ENCODE data around the gene SKIC2. TPM values are rescaled to one million over a fixed set of nuclear protein-coding genes. Genes with fewer than 3 reads are reported as not detected.

The SKIC2 gene
- total and polyA plus RNA-seq, 2 donors = 25.4 to 110 TPM

GRCh38 chr6:31948753-31949413, 10.1 kb upstream of the SKIC2 start:
- H3K4me1 ChIP-seq (ENCODE audit: control insufficient read depth in 2 of 2, insufficient read depth in 2 of 2, low read length in 2 of 2) = peaks cover 0 to 18% of the 10 kb centered on the region in 2 donors
- no peaks in the 10 kb centered on the region for H3K9me3 ChIP-seq (ENCODE audit: control insufficient read depth in 2 of 2, insufficient read depth in 1 of 2, low read length in 1 of 2)
- DNase-seq (ENCODE audit: low read depth in 6 of 9, low spot score in 9 of 9) = no peak
- H3K36me3 ChIP-seq (ENCODE audit: control insufficient read depth in 2 of 2, insufficient read depth in 2 of 2, low read length in 1 of 2) = peaks cover 25 to 31% of the 10 kb centered on the region in 2 donors
- peaks cover 0 to 24% of the 10 kb centered on the region in 2 donors for H3K27me3 ChIP-seq (ENCODE audit: control insufficient read depth in 2 of 2, insufficient read depth in 1 of 2, low read length in 1 of 2)
- no peak overlapping the region for H3K4me3 ChIP-seq (ENCODE audit: low read length in 2 of 2)
- WGBS = 95% methylated on average over 6 of the region's 6 CpGs
- H3K27ac ChIP-seq (ENCODE audit: low read depth in 1 of 2, low read length in 1 of 2) = no peak overlapping the region

GRCh38 chr6:31949926-31950548, 8.9 kb upstream of the SKIC2 start:
- peaks cover 37 to 43% of the 10 kb centered on the region in 2 donors for H3K36me3 ChIP-seq (ENCODE audit: control insufficient read depth in 2 of 2, insufficient read depth in 2 of 2, low read length in 1 of 2)

GRCh38 chr6:31952140-31952805, 6.7 kb upstream of the SKIC2 start:
- peak in 1 of 9 donors; percentile 25 for DNase-seq (ENCODE audit: low read depth in 6 of 9, low spot score in 9 of 9)
- 91% methylated on average over 5 of the region's 5 CpGs for WGBS
- Histone ChIP-seq H3K4me1 (ENCODE audit: control insufficient read depth in 2 of 2, insufficient read depth in 2 of 2, low read length in 2 of 2) (no peaks in the 10 kb centered on the region), H3K9me3 (ENCODE audit: control insufficient read depth in 2 of 2, insufficient read depth in 1 of 2, low read length in 1 of 2) (peaks cover 0 to 4% of the 10 kb centered on the region in 2 donors), H3K27me3 (ENCODE audit: control insufficient read depth in 2 of 2, insufficient read depth in 1 of 2, low read length in 1 of 2) (no peaks in the 10 kb centered on the region), H3K36me3 (ENCODE audit: control insufficient read depth in 2 of 2, insufficient read depth in 2 of 2, low read length in 1 of 2) (peaks cover 49 to 61% of the 10 kb centered on the region in 2 donors), H3K4me3 (ENCODE audit: low read length in 2 of 2) (no peak overlapping the region), H3K27ac (ENCODE audit: low read depth in 1 of 2, low read length in 1 of 2) (no peak overlapping the region)

More at GRCh38 chr6:31949926-31950548, 8.9 kb upstream of the SKIC2 start:
- WGBS = 94% methylated on average over 7 of the region's 7 CpGs
- H3K4me3 ChIP-seq (ENCODE audit: low read length in 2 of 2) = no peak overlapping the region
- H3K27me3 ChIP-seq (ENCODE audit: control insufficient read depth in 2 of 2, insufficient read depth in 1 of 2, low read length in 1 of 2) = peaks cover 0 to 19% of the 10 kb centered on the region in 2 donors
- H3K9me3 ChIP-seq (ENCODE audit: control insufficient read depth in 2 of 2, insufficient read depth in 1 of 2, low read length in 1 of 2) = peaks cover 0 to 4% of the 10 kb centered on the region in 2 donors
- H3K27ac ChIP-seq (ENCODE audit: low read depth in 1 of 2, low read length in 1 of 2) = no peak overlapping the region
- no peak for DNase-seq (ENCODE audit: low read depth in 6 of 9, low spot score in 9 of 9)
- peaks cover 0 to 13% of the 10 kb centered on the region in 2 donors for H3K4me1 ChIP-seq (ENCODE audit: control insufficient read depth in 2 of 2, insufficient read depth in 2 of 2, low read length in 2 of 2)

GRCh38 chr6:31952890-31953289, 6.1 kb upstream of the SKIC2 start:
- H3K27me3 ChIP-seq (ENCODE audit: control insufficient read depth in 2 of 2, insufficient read depth in 1 of 2, low read length in 1 of 2) = no peaks in the 10 kb centered on the region
- no peak for DNase-seq (ENCODE audit: low read depth in 6 of 9, low spot score in 9 of 9)
- H3K36me3 ChIP-seq (ENCODE audit: control insufficient read depth in 2 of 2, insufficient read depth in 2 of 2, low read length in 1 of 2) = peaks cover 49 to 61% of the 10 kb centered on the region in 2 donors
- 97% methylated on average over 5 of the region's 5 CpGs for WGBS
- H3K4me3 ChIP-seq (ENCODE audit: low read length in 2 of 2) = no peak overlapping the region
- peaks cover 0 to 2% of the 10 kb centered on the region in 2 donors for H3K4me1 ChIP-seq (ENCODE audit: control insufficient read depth in 2 of 2, insufficient read depth in 2 of 2, low read length in 2 of 2)
- H3K27ac ChIP-seq (ENCODE audit: low read depth in 1 of 2, low read length in 1 of 2) = no peak overlapping the region
- peaks cover 0 to 4% of the 10 kb centered on the region in 2 donors for H3K9me3 ChIP-seq (ENCODE audit: control insufficient read depth in 2 of 2, insufficient read depth in 1 of 2, low read length in 1 of 2)

- WGBS = 98% methylated on average over 28 of the region's 28 CpGs
- no peak overlapping the region for H3K27ac ChIP-seq (ENCODE audit: low read depth in 1 of 2, low read length in 1 of 2)
- no peak for DNase-seq (ENCODE audit: low read depth in 6 of 9, low spot score in 9 of 9)
- H3K36me3 ChIP-seq (ENCODE audit: control insufficient read depth in 2 of 2, insufficient read depth in 2 of 2, low read length in 1 of 2) = peaks cover 49 to 61% of the 10 kb centered on the region in 2 donors
- H3K4me3 ChIP-seq (ENCODE audit: low read length in 2 of 2) = no peak overlapping the region
- peaks cover 0 to 4% of the 10 kb centered on the region in 2 donors for H3K9me3 ChIP-seq (ENCODE audit: control insufficient read depth in 2 of 2, insufficient read depth in 1 of 2, low read length in 1 of 2)
- peaks cover 8 to 12% of the 10 kb centered on the region in 2 donors for H3K4me1 ChIP-seq (ENCODE audit: control insufficient read depth in 2 of 2, insufficient read depth in 2 of 2, low read length in 2 of 2)
- H3K27me3 ChIP-seq (ENCODE audit: control insufficient read depth in 2 of 2, insufficient read depth in 1 of 2, low read length in 1 of 2) = no peaks in the 10 kb centered on the region
These were observed 4.5 kb upstream of the SKIC2 start for GRCh38 chr6:31954511-31954910.

- no peak for DNase-seq (ENCODE audit: low read depth in 6 of 9, low spot score in 9 of 9)
- peaks cover 18 to 19% of the 10 kb centered on the region in 2 donors for H3K4me1 ChIP-seq (ENCODE audit: control insufficient read depth in 2 of 2, insufficient read depth in 2 of 2, low read length in 2 of 2)
- H3K36me3 ChIP-seq (ENCODE audit: control insufficient read depth in 2 of 2, insufficient read depth in 2 of 2, low read length in 1 of 2) = peaks cover 59 to 70% of the 10 kb centered on the region in 2 donors
- no peaks in the 10 kb centered on the region for H3K27me3 ChIP-seq (ENCODE audit: control insufficient read depth in 2 of 2, insufficient read depth in 1 of 2, low read length in 1 of 2)
- peaks cover 0 to 4% of the 10 kb centered on the region in 2 donors for H3K9me3 ChIP-seq (ENCODE audit: control insufficient read depth in 2 of 2, insufficient read depth in 1 of 2, low read length in 1 of 2)
- WGBS = 65% methylated on average over 3 of the region's 3 CpGs
- no peak overlapping the region for H3K27ac ChIP-seq (ENCODE audit: low read depth in 1 of 2, low read length in 1 of 2)
- H3K4me3 ChIP-seq (ENCODE audit: low read length in 2 of 2) = no peak overlapping the region
These were observed 2.2 kb upstream of the SKIC2 start for GRCh38 chr6:31956796-31957195.

- no peak for DNase-seq (ENCODE audit: low read depth in 6 of 9, low spot score in 9 of 9)
- 12% methylated on average over 11 of the region's 11 CpGs for WGBS
- H3K4me3 ChIP-seq (ENCODE audit: low read length in 2 of 2) = peak overlapping the region; percentile 82 to 84
- H3K27me3 ChIP-seq (ENCODE audit: control insufficient read depth in 2 of 2, insufficient read depth in 1 of 2, low read length in 1 of 2) = no peaks in the 10 kb centered on the region
- peaks cover 0 to 4% of the 10 kb centered on the region in 2 donors for H3K9me3 ChIP-seq (ENCODE audit: control insufficient read depth in 2 of 2, insufficient read depth in 1 of 2, low read length in 1 of 2)
- H3K36me3 ChIP-seq (ENCODE audit: control insufficient read depth in 2 of 2, insufficient read depth in 2 of 2, low read length in 1 of 2) = peaks cover 61 to 70% of the 10 kb centered on the region in 2 donors
- peak overlapping the region; percentile 60 to 82 for H3K27ac ChIP-seq (ENCODE audit: low read depth in 1 of 2, low read length in 1 of 2)
- H3K4me1 ChIP-seq (ENCODE audit: control insufficient read depth in 2 of 2, insufficient read depth in 2 of 2, low read length in 2 of 2) = peaks cover 18 to 19% of the 10 kb centered on the region in 2 donors
These were observed 599 bp upstream of the SKIC2 start for GRCh38 chr6:31958412-31958740.

- Histone ChIP-seq H3K9me3 (ENCODE audit: control insufficient read depth in 2 of 2, insufficient read depth in 1 of 2, low read length in 1 of 2) (no peaks in the 10 kb centered on the region), H3K27ac (ENCODE audit: low read depth in 1 of 2, low read length in 1 of 2) (no peak overlapping the region), H3K4me3 (ENCODE audit: low read length in 2 of 2) (no peak overlapping the region), H3K27me3 (ENCODE audit: control insufficient read depth in 2 of 2, insufficient read depth in 1 of 2, low read length in 1 of 2) (no peaks in the 10 kb centered on the region), H3K36me3 (ENCODE audit: control insufficient read depth in 2 of 2, insufficient read depth in 2 of 2, low read length in 1 of 2) (peaks cover 66 to 69% of the 10 kb centered on the region in 2 donors), H3K4me1 (ENCODE audit: control insufficient read depth in 2 of 2, insufficient read depth in 2 of 2, low read length in 2 of 2) (peaks cover 18 to 19% of the 10 kb centered on the region in 2 donors)
- no peak for DNase-seq (ENCODE audit: low read depth in 6 of 9, low spot score in 9 of 9)
- 99% methylated on average over 12 of the region's 12 CpGs for WGBS
These were observed 2.6 kb downstream of the SKIC2 start for GRCh38 chr6:31961616-31962015.

- H3K27me3 ChIP-seq (ENCODE audit: control insufficient read depth in 2 of 2, insufficient read depth in 1 of 2, low read length in 1 of 2) = no peaks in the 10 kb centered on the region
- H3K4me3 ChIP-seq (ENCODE audit: low read length in 2 of 2) = no peak overlapping the region
- no peak for DNase-seq (ENCODE audit: low read depth in 6 of 9, low spot score in 9 of 9)
- H3K4me1 ChIP-seq (ENCODE audit: control insufficient read depth in 2 of 2, insufficient read depth in 2 of 2, low read length in 2 of 2) = peaks cover 11 to 15% of the 10 kb centered on the region in 2 donors
- 99% methylated on average over 19 of the region's 19 CpGs for WGBS
- H3K36me3 ChIP-seq (ENCODE audit: control insufficient read depth in 2 of 2, insufficient read depth in 2 of 2, low read length in 1 of 2) = peaks cover 85 to 86% of the 10 kb centered on the region in 2 donors
- H3K9me3 ChIP-seq (ENCODE audit: control insufficient read depth in 2 of 2, insufficient read depth in 1 of 2, low read length in 1 of 2) = no peaks in the 10 kb centered on the region
- H3K27ac ChIP-seq (ENCODE audit: low read depth in 1 of 2, low read length in 1 of 2) = no peak overlapping the region
These were observed 4.9 kb downstream of the SKIC2 start for GRCh38 chr6:31963921-31964320.
